Measurements from ENCODE around the gene RNF167. TPM values are rescaled to one million over a fixed set of nuclear protein-coding genes. Genes with fewer than 3 reads are reported as not detected.

Gene RNF167
- total RNA-seq, 1 donor from 2014 or later: 106 TPM

GRCh38 chr17:4937553-4937952 lies 2.5 kb upstream of the RNF167 start:
- no peak for TF ChIP-seq CTCF (IDR thresholded peaks at IDR 0.05; ENCODE audit: unreplicated experiment)
- no peak overlapping the region for H3K27ac Mint-ChIP-seq
- peaks cover 5% of the 10 kb centered on the region for H3K36me3 Mint-ChIP-seq (ENCODE audit: insufficient read depth)
- H3K9me3 Mint-ChIP-seq (ENCODE audit: low read depth): no peaks in the 10 kb centered on the region
- no peak overlapping the region for H3K4me3 Mint-ChIP-seq (ENCODE audit: low read depth)
- no peak for DNase-seq (ENCODE audit: low spot score, unreplicated experiment)
- H3K4me1 Mint-ChIP-seq (ENCODE audit: low read depth): peaks cover 21% of the 10 kb centered on the region
- no peaks in the 10 kb centered on the region for H3K27me3 Mint-ChIP-seq

GRCh38 chr17:4938069-4938491 lies 2.0 kb upstream of the RNF167 start:
- peaks cover 5% of the 10 kb centered on the region for H3K36me3 Mint-ChIP-seq (ENCODE audit: insufficient read depth)
- DNase-seq (ENCODE audit: low spot score, unreplicated experiment): no peak
- H3K9me3 Mint-ChIP-seq (ENCODE audit: low read depth): no peaks in the 10 kb centered on the region
- H3K27ac Mint-ChIP-seq: peak overlapping the region; percentile 94
- TF ChIP-seq CTCF (IDR thresholded peaks at IDR 0.05; ENCODE audit: unreplicated experiment): no peak
- peaks cover 21% of the 10 kb centered on the region for H3K4me1 Mint-ChIP-seq (ENCODE audit: low read depth)
- H3K27me3 Mint-ChIP-seq: no peaks in the 10 kb centered on the region
- peak overlapping the region; percentile 85 for H3K4me3 Mint-ChIP-seq (ENCODE audit: low read depth)

GRCh38 chr17:4938688-4939545 lies 1.2 kb upstream of the RNF167 start:
- H3K27ac Mint-ChIP-seq: peak overlapping the region; percentile 94
- TF ChIP-seq CTCF (IDR thresholded peaks at IDR 0.05; ENCODE audit: unreplicated experiment): no peak
- H3K4me1 Mint-ChIP-seq (ENCODE audit: low read depth): peaks cover 21% of the 10 kb centered on the region
- H3K4me3 Mint-ChIP-seq (ENCODE audit: low read depth): peak overlapping the region; percentile 85
- no peaks in the 10 kb centered on the region for H3K9me3 Mint-ChIP-seq (ENCODE audit: low read depth)
- H3K27me3 Mint-ChIP-seq: no peaks in the 10 kb centered on the region
- peaks cover 5% of the 10 kb centered on the region for H3K36me3 Mint-ChIP-seq (ENCODE audit: insufficient read depth)
- DNase-seq (ENCODE audit: low spot score, unreplicated experiment): no peak

- Mint-ChIP-seq H3K36me3 (ENCODE audit: insufficient read depth) (peaks cover 7% of the 10 kb centered on the region), H3K4me1 (ENCODE audit: low read depth) (peaks cover 21% of the 10 kb centered on the region), H3K27ac (peak overlapping the region; percentile 94), H3K27me3 (no peaks in the 10 kb centered on the region), H3K9me3 (ENCODE audit: low read depth) (no peaks in the 10 kb centered on the region), H3K4me3 (ENCODE audit: low read depth) (peak overlapping the region; percentile 85)
- DNase-seq (ENCODE audit: low spot score, unreplicated experiment): peak; percentile 33
- TF ChIP-seq CTCF (IDR thresholded peaks at IDR 0.05; ENCODE audit: unreplicated experiment): no peak
These were observed 597 bp upstream of the RNF167 start for GRCh38 chr17:4939546-4939795.

GRCh38 chr17:4940555-4941318 lies 669 bp downstream of the RNF167 start:
- H3K27me3 Mint-ChIP-seq: no peaks in the 10 kb centered on the region
- peak overlapping the region; percentile 99 for H3K27ac Mint-ChIP-seq
- no peaks in the 10 kb centered on the region for H3K9me3 Mint-ChIP-seq (ENCODE audit: low read depth)
- peak; percentile 45 for DNase-seq (ENCODE audit: low spot score, unreplicated experiment)
- H3K4me1 Mint-ChIP-seq (ENCODE audit: low read depth): peaks cover 26% of the 10 kb centered on the region
- peak overlapping the region; percentile 85 for H3K4me3 Mint-ChIP-seq (ENCODE audit: low read depth)
- H3K36me3 Mint-ChIP-seq (ENCODE audit: insufficient read depth): peaks cover 11% of the 10 kb centered on the region
- TF ChIP-seq CTCF (IDR thresholded peaks at IDR 0.05; ENCODE audit: unreplicated experiment): no peak

Measured in progenitor cell of endocrine pancreas (in vitro differentiated cells).